Endothelial cell of umbilical vein (primary cell): ENCODE data around the gene CDC25A. TPM values are rescaled to one million over a fixed set of nuclear protein-coding genes. Genes with fewer than 3 reads are reported as not detected.

ENCODE experiments used
- BruUV-seq: library from RNA; stranded (reverse); fragments of 400-500 nt; replicated peaks from 2 replicates; lab custom pipeline; 2021; lab: Mats Ljungman, UMichigan
- CTCF ChIA-PET: fragments of 300-600, 350-600 bp; sonication (Branson Sonifier 250); formaldehyde crosslinking; loops from one replicate; lab custom pipeline; 2021; ENCODE audit warnings: antibody characterized with exemption, inconsistent platforms; lab: Charles Lee
- POLR2A ChIA-PET: fragments of 300-600, 350-600 bp; sonication (Branson Sonifier 250); formaldehyde crosslinking; loops from one replicate; lab custom pipeline; 2021; ENCODE audit warnings: antibody characterized with exemption, inconsistent platforms; lab: Charles Lee
- DNase-seq: peaks from one replicate; pipeline ENCODE4 v3.0.0-alpha.2; 2011; ENCODE audit warnings: low read depth, low spot score
- FAIRE-seq: peaks from 2 replicates; lab custom pipeline; 2011; peaks lifted over from hg19 to GRCh38; lab: Jason Lieb, UNC
- H2AFZ ChIP-seq: 2 replicates; pipeline ENCODE4 v1.6.0; 2012; ENCODE audit warnings: low read depth, low read length, control low read depth, inconsistent platforms
- H3K27ac ChIP-seq: 2 replicates; pipeline ENCODE4 v1.5.1; 2011; ENCODE audit warnings: low read depth, mild to moderate bottlenecking, control low read depth, low read length, moderate library complexity; ENCODE audit not compliant: insufficient read depth
- H3K27me3 ChIP-seq, 2 experiments: 2 replicates each; pipeline versions ENCODE4 v1.6.0 to v1.6.1; 2011; ENCODE audit warnings: low read length in 2 of 2, mixed read lengths in 1 of 2; ENCODE audit not compliant: control insufficient read depth in 2 of 2, insufficient read depth in 2 of 2
- H3K36me3 ChIP-seq, 2 experiments: 2 replicates in 1 of 2; 3 replicates in 1 of 2; pipeline ENCODE4 v1.5.1; 2011; ENCODE audit warnings: low read length in 2 of 2, mild to moderate bottlenecking in 1 of 2, moderate library complexity in 1 of 2; ENCODE audit not compliant: control insufficient read depth in 2 of 2, insufficient read depth in 2 of 2; ENCODE audit errors: extremely low read depth in 1 of 2
- H3K4me1 ChIP-seq: 3 replicates; pipeline ENCODE4 v1.5.1; 2011; ENCODE audit warnings: mild to moderate bottlenecking, low read length; ENCODE audit not compliant: control insufficient read depth, insufficient read depth; ENCODE audit errors: extremely low read depth
- H3K4me2 ChIP-seq: 2 replicates; pipeline ENCODE4 v1.6.1; 2011; ENCODE audit warnings: low read length, control low read depth, mixed read lengths; ENCODE audit not compliant: insufficient read depth
- H3K4me3 ChIP-seq, 3 experiments: fragments of 200-600 bp in 1 of 3; sonication (generic), shearing (Covaris generic) in 1 of 3; replicated peaks in 1 of 3; 2 replicates each; pipeline ENCODE4 v1.5.1; 2011 to 2016; ENCODE audit warnings: control low read depth in 3 of 3, low read length in 3 of 3, mild to moderate bottlenecking in 2 of 3, inconsistent platforms in 1 of 3, low read depth in 1 of 3, moderate library complexity in 1 of 3; ENCODE audit not compliant: insufficient read depth in 1 of 3
- H3K79me2 ChIP-seq: 2 replicates; pipeline ENCODE4 v1.6.0; 2012; ENCODE audit warnings: low read length, inconsistent platforms; ENCODE audit not compliant: control insufficient read depth, insufficient read depth
- H3K9ac ChIP-seq: replicated peaks from 2 replicates; pipeline ENCODE3; 2011; ENCODE audit warnings: low read length, control low read depth; ENCODE audit not compliant: insufficient read depth; ENCODE audit errors: extremely low read depth
- H3K9me1 ChIP-seq: replicated peaks from 3 replicates; pipeline ENCODE4 v1.6.0; 2011; ENCODE audit warnings: mild to moderate bottlenecking, low read length; ENCODE audit not compliant: control insufficient read depth, insufficient read depth; ENCODE audit errors: extremely low read depth
- H3K9me3 ChIP-seq: replicated peaks from 2 replicates; pipeline ENCODE4 v1.5.1; 2012; ENCODE audit warnings: low read length, inconsistent platforms; ENCODE audit not compliant: control insufficient read depth, insufficient read depth
- H4K20me1 ChIP-seq: replicated peaks from 2 replicates; pipeline ENCODE3; 2011; ENCODE audit warnings: mild to moderate bottlenecking, low read length; ENCODE audit not compliant: control insufficient read depth, insufficient read depth; ENCODE audit errors: extremely low read depth
- EZH2 ChIP-seq: IDR thresholded peaks from 2 replicates; pipeline ENCODE4 v1.6.1; 2012; ENCODE audit warnings: borderline replicate concordance, low read depth, mild to moderate bottlenecking, moderate library complexity, low read length, inconsistent platforms; ENCODE audit not compliant: severe bottlenecking
- FOS ChIP-seq: IDR thresholded peaks from 2 replicates; pipeline ENCODE4 v1.6.1; 2011; ENCODE audit warnings: mild to moderate bottlenecking, low read length, moderate library complexity, borderline replicate concordance; ENCODE audit not compliant: insufficient read depth
- GATA2 ChIP-seq: IDR thresholded peaks from 2 replicates; pipeline ENCODE4 v1.7.0; 2011; ENCODE audit warnings: low read depth, mild to moderate bottlenecking, moderate library complexity, mixed read lengths, low read length; ENCODE audit not compliant: insufficient read length, insufficient read depth
- JUN ChIP-seq: IDR thresholded peaks from 2 replicates; pipeline ENCODE4 v1.6.1; 2011; ENCODE audit warnings: borderline replicate concordance, low read depth; ENCODE audit not compliant: insufficient read length, insufficient read depth
- POLR2AphosphoS5 ChIP-seq: IDR thresholded peaks from 2 replicates; pipeline ENCODE4 v1.6.1; 2012; ENCODE audit warnings: low read depth, mild to moderate bottlenecking, control low read depth, low read length, moderate library complexity; ENCODE audit not compliant: insufficient read depth
- dilution Hi-C: fragments of 300-500 bp; cut with MboI; formaldehyde crosslinking; loops from one replicate; pipeline ENCODE4 v1.15.0; 2019; ENCODE audit warnings: low sequenced_read_pairs; ENCODE audit not compliant: extremely low pct_ligation_motif_present
- intact Hi-C: fragments of 100-400 bp; cut with micrococcal nuclease; formaldehyde crosslinking; loops from one replicate; pipeline ENCODE4 v1.10.0; 2022
- polyA plus RNA-seq, 4 experiments: library from polyadenylated mRNA; depleted of rRNA in 3 of 4; stranded (reverse) in 3 of 4; unstranded in 1 of 4; fragments of >200 nt; gene quantifications; 2 replicates each; pipeline versions ENCODE4 v1.2.1 to v1.2.3, GENCODE V29; 2011 to 2012; ENCODE audit warnings: missing spikeins in 1 of 4
- total RNA-seq: library from RNA; stranded (reverse); gene quantifications from 2 replicates; pipeline ENCODE4 v1.2.3, GENCODE V29; 2021
- TF ChIP-seq, protein P1 (sequence below), 2 donors: IDR thresholded peaks; 1 replicate in 1 of 2; 2 replicates in 1 of 2; pipeline ENCODE4 v1.5.1; 2011; ENCODE audit warnings: low read length in 2 of 2, mild to moderate bottlenecking in 2 of 2, moderate library complexity in 2 of 2, control low read depth in 1 of 2, inconsistent platforms in 1 of 2, low read depth in 1 of 2; ENCODE audit not compliant: insufficient read depth in 1 of 2; ENCODE audit errors: extremely low read depth in 1 of 2
- TF ChIP-seq, protein P2 (sequence below): IDR thresholded peaks from 2 replicates; pipeline ENCODE4 v1.6.1; 2011; ENCODE audit not compliant: insufficient read depth, insufficient read length

CDC25A gene
- total and polyA plus RNA-seq, 2 donors (not counting 3 experiments of a cell fraction or from before 2014, with no cell fraction given): 5.5 to 18.4 TPM

DNA sequence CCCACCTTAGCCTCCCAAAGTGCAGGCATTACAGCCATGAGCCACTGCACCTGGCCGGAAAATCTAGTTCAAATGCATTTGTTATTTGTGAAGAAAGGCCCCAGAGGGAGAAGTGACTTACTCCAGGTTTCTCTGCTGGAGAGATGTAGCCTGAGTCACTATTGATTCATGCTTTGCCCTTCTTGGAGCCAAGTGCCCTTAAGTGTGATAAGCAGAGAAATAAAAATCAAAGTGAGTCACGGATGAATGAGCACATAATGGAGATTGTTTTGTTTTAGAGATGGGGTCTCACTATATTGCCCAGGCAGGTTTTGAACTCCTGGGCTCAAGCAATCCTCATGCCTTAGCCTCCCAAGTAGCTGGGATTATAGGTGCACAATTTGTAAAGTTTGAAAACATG is 33.1 kb downstream of the CDC25A start:
- Histone ChIP-seq H3K27ac (no peak overlapping the region), H3K4me3 (no peak overlapping the region), H3K9me3 (no peaks in the 10 kb centered on the region), H3K36me3 (peaks cover 8 to 10% of the 10 kb centered on the region in 2 experiments), H3K4me2 (no peak overlapping the region), H2AFZ (no peak overlapping the region), H3K4me1 (peaks cover 19% of the 10 kb centered on the region), H3K9ac (no peak overlapping the region), H3K9me1 (no peaks in the 10 kb centered on the region), H4K20me1 (no peaks in the 10 kb centered on the region), H3K79me2 (no peaks in the 10 kb centered on the region), H3K27me3 (no peaks in the 10 kb centered on the region)
- intact Hi-C loops: no loop called here
- dilution Hi-C loops: no loop called here
- FAIRE-seq (peak; percentile 89), DNase-seq (peak; percentile 76)
- ChIA-PET POLR2A (interaction anchor here (0.7 kb wide), 1 partner anchor 555 kb away, joined by 10 read pairs; no protein-coding TSS in a partner anchor), CTCF (interaction anchor here (1.1 kb wide), 1 partner anchor 317 kb away, joined by 4 read pairs; no protein-coding TSS in a partner anchor)
- TF ChIP-seq POLR2AphosphoS5: peak; percentile 19
- TF ChIP-seq GATA2: peak; percentile 71
- TF ChIP-seq EZH2: no peak
- TF ChIP-seq JUN: peak; percentile 69
- TF ChIP-seq, protein P1, sequence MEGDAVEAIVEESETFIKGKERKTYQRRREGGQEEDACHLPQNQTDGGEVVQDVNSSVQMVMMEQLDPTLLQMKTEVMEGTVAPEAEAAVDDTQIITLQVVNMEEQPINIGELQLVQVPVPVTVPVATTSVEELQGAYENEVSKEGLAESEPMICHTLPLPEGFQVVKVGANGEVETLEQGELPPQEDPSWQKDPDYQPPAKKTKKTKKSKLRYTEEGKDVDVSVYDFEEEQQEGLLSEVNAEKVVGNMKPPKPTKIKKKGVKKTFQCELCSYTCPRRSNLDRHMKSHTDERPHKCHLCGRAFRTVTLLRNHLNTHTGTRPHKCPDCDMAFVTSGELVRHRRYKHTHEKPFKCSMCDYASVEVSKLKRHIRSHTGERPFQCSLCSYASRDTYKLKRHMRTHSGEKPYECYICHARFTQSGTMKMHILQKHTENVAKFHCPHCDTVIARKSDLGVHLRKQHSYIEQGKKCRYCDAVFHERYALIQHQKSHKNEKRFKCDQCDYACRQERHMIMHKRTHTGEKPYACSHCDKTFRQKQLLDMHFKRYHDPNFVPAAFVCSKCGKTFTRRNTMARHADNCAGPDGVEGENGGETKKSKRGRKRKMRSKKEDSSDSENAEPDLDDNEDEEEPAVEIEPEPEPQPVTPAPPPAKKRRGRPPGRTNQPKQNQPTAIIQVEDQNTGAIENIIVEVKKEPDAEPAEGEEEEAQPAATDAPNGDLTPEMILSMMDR (IDR thresholded peaks at IDR 0.05; ENCODE audit: extremely low read depth in 1 of 2, insufficient read depth in 1 of 2, low read depth in 1 of 2, low read length in 2 of 2): no peak
- TF ChIP-seq FOS: peak; percentile 95
- TF ChIP-seq, protein P2, sequence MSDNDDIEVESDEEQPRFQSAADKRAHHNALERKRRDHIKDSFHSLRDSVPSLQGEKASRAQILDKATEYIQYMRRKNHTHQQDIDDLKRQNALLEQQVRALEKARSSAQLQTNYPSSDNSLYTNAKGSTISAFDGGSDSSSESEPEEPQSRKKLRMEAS: no peak
- BruUV-seq: no TSS peak
